ENCODE data around the gene STK33. TPM values are rescaled to one million over a fixed set of nuclear protein-coding genes. Genes with fewer than 3 reads are reported as not detected.
A peak's percentile ranks its signal among the peaks of the same experiment; 100 is the strongest.

STK33 gene
- 10 to 100 TPM; 16.4 to 23.0 TPM for total RNA-seq

DNA sequence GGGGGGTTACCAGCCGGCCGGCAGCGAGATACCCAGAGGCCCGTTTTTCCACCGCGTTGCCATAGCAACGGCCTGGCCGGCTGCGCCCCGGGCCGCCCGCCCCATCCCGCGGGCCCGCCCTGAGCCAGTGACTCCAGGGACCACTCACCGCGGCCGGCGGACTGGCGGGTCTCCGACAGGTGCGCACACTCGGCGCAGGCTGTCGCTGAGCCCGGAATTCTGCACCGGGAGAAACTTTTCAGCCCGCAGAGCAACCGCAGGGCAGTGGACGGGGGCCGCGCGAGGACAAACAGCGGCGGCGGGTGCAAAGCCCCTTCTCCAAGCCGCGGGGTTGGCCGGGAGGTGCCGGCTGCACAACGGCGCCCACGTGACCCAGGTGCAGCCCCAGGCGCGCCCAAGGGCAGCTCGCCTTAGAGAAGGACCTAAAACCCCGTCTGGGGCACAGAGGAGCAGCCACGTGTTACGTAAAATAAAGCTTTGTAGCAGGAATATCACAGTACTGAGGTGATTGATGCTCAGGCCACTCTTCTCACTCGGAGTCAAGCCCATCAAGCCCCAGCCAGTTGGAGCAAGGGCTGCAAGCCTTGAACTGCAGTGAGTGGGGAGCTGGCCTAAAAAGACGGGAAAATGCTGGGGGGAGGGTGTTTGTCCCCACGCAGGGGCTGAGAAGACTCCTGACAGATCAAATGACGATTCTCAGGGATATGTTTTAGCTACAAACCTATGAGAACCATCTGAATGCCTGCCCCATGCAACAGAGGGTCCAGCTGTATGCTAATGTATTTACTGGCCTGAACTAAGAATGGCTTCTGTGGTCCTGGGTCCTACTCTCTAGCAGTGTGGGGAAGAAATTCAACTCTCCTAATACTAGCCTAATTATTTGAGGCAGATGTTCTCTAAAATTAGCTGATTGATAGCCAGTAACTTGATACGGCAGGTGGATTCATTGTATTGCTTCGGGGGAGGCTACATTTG, at the start of gene STK33:
Gene STK33, minus strand, starts transcription at position 294 of the 975 bp plus-strand sequence. CDS start 119,323 bp downstream, outside the sequence.
- peak within 1 kb of the TSS; percentile 67 to 73 for H3K27ac ChIP-seq

DNA sequence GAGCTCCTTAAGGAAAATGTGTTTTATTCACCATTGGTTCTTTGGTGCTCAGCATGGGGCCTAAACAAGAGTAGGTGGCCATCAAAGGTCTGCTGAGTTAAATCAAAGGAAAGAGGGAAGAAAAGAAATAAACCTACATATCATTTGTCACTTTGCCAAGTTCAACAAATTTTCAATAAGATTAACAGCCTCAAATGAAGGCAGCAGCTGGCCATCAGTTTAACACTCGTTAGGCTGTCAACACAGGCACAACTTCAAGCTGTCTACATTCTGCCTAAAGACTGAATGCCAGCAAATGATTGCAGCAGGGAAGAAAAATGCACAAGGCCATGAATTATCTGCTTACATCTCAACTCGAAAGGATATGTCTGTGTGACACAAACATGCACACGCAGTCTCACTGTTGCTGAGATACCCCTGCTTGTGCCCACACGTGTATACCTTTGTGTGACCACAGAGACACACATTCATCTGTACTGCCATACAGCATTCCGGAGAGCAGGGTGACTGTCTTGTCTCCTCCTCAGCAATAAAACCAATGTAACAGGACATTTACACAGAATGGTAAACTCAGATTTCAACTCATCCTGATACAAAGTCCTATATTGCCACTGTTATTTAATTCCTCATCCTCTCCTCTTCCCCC, 48.3 kb upstream of the STK33 start:
- no peak for DNase-seq (ENCODE audit: low spot score)
- Histone ChIP-seq H3K36me3 (peaks cover 7% of the 10 kb centered on the region), H3K9me3 (no peaks in the 10 kb centered on the region), H3K27me3 (no peaks in the 10 kb centered on the region), H3K27ac (no peak overlapping the region), H3K4me1 (no peaks in the 10 kb centered on the region), H3K4me3 (no peak overlapping the region)
- TF ChIP-seq, protein P1, sequence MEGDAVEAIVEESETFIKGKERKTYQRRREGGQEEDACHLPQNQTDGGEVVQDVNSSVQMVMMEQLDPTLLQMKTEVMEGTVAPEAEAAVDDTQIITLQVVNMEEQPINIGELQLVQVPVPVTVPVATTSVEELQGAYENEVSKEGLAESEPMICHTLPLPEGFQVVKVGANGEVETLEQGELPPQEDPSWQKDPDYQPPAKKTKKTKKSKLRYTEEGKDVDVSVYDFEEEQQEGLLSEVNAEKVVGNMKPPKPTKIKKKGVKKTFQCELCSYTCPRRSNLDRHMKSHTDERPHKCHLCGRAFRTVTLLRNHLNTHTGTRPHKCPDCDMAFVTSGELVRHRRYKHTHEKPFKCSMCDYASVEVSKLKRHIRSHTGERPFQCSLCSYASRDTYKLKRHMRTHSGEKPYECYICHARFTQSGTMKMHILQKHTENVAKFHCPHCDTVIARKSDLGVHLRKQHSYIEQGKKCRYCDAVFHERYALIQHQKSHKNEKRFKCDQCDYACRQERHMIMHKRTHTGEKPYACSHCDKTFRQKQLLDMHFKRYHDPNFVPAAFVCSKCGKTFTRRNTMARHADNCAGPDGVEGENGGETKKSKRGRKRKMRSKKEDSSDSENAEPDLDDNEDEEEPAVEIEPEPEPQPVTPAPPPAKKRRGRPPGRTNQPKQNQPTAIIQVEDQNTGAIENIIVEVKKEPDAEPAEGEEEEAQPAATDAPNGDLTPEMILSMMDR (IDR thresholded peaks at IDR 0.05), result no peak

More for the DNA sequence above, at the start of gene STK33:
- H3K4me1 ChIP-seq, result peaks cover 0 to 11% of the 10 kb centered on the region in 2 donors
- no peaks in the 10 kb centered on the region for H3K9me3 ChIP-seq
- no peaks in the 10 kb centered on the region for H3K27me3 ChIP-seq
- DNase-seq (ENCODE audit: low spot score), result no peak
- peak within 1 kb of the TSS; percentile 60 to 71 for H3K4me3 ChIP-seq
- TF ChIP-seq, protein P1 (IDR thresholded peaks at IDR 0.05), result no peak
- no peaks in the 10 kb centered on the region for H3K36me3 ChIP-seq

DNA sequence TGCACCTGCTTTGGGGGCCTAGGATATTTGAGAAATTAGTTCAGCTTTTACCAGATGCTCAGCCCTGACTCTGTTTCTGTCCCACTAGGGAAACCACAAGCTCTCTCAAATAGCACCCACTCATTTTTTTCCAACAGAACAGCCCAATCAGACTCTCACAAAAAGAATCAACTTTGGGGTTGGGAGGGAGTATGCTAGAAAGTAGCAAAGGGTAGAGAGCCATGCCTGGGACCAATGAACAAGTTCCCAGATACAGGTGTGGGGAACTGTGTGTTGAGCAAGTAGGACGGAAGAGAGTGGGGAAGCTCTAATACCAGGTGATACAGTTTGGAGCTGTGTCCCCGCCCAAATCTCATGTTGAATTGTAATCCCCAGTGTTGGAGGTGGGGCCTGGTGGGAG, 47.3 kb upstream of the STK33 start:
- TF ChIP-seq, protein P1 (IDR thresholded peaks at IDR 0.05), result no peak
- H3K27ac ChIP-seq, result no peak overlapping the region
- H3K4me3 ChIP-seq, result no peak overlapping the region
- H3K36me3 ChIP-seq, result peaks cover 7% of the 10 kb centered on the region
- no peak for DNase-seq (ENCODE audit: low spot score)
- peaks cover 0 to under 1% of the 10 kb centered on the region in 2 donors for H3K9me3 ChIP-seq
- no peaks in the 10 kb centered on the region for H3K27me3 ChIP-seq
- no peaks in the 10 kb centered on the region for H3K4me1 ChIP-seq

DNA sequence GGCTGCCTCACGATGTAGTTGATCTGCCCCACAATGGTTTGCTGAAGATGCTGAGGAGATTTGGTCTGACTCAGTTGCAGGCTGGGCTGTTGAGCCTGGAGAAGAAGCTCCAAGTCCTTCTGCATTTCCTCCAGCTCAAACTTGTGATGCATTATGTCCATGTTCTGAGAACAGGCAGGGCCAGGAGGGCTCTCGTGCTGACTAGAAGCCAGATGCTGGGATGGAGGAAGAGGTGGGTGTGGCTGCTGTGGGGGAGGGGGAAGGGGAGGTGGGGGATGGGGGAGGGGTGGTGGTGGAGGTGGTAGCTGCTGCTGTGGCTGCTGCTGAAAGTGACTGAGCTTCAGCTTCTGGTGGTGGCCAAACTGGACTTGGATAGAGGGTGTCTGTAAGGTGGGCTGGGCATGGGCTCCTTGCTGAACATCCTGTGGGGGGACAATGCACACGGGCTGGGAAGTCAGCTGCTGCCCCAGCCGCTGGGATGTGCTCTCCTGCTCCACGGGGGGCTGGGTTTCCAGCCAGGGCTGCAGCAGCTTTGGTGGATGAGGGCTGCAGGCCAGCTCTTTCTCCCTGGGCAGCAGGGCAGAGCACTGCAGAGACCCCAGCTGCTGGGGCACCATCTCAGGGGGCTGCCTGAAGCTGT, 46.4 kb upstream of the STK33 start:
- H3K4me1 ChIP-seq, result no peaks in the 10 kb centered on the region
- DNase-seq (ENCODE audit: low spot score), result no peak
- peaks cover 1% of the 10 kb centered on the region for H3K36me3 ChIP-seq
- H3K4me3 ChIP-seq, result no peak overlapping the region
- TF ChIP-seq, protein P1 (IDR thresholded peaks at IDR 0.05), result no peak
- no peaks in the 10 kb centered on the region for H3K27me3 ChIP-seq
- H3K9me3 ChIP-seq, result peaks cover 0 to 4% of the 10 kb centered on the region in 2 donors
- no peak overlapping the region for H3K27ac ChIP-seq

DNA sequence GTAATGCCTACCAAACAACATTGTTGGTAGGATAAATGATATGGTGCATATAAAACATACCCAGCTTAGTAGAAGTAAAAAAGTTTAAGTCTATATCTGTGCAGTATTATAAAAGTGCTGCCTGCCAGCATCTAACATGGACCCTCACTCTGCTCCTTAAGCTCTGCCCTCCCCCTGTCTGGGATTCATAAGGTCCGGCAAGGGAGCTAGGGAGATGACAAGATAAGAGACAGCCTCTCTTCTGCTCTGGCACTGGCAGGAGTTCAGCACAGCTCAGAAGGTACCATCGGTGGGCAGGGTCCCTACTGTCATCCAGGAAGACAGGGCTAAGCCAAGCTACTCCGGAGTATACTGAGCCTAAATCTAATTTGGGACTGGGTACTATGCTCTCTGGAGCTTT, 45.6 kb upstream of the STK33 start:
- Histone ChIP-seq H3K4me3 (no peak overlapping the region), H3K27me3 (no peaks in the 10 kb centered on the region), H3K27ac (no peak overlapping the region), H3K36me3 (no peaks in the 10 kb centered on the region), H3K4me1 (no peaks in the 10 kb centered on the region), H3K9me3 (peaks cover 0 to 4% of the 10 kb centered on the region in 2 donors)
- TF ChIP-seq, protein P1 (IDR thresholded peaks at IDR 0.05), result no peak
- DNase-seq (ENCODE audit: low spot score), result no peak

All from right atrium auricular region (tissue), 2 donors.